ENCODE data around the gene PPP2R3B.

DNA sequence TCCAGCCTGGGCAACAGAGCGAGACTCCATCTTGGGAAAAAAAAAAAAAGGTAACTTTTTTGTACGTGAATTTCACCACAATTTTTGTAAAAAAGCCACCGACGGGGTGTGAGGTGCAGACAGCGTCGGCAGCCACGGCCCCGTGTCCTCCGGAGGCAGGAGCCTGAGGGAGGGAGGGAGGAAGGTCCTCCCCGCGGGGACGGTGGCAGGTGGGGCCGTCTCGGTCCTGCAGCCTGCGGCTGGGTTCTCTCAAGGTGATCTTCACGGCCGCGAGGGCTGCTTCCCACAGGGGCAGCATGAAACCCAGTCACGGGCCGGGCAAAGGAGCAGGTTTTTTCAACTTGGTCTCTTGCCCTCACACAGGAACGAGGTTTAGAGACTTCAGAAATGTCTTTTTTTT is 91.6 kb downstream of the PPP2R3B start:
- TF ChIP-seq, protein P1, sequence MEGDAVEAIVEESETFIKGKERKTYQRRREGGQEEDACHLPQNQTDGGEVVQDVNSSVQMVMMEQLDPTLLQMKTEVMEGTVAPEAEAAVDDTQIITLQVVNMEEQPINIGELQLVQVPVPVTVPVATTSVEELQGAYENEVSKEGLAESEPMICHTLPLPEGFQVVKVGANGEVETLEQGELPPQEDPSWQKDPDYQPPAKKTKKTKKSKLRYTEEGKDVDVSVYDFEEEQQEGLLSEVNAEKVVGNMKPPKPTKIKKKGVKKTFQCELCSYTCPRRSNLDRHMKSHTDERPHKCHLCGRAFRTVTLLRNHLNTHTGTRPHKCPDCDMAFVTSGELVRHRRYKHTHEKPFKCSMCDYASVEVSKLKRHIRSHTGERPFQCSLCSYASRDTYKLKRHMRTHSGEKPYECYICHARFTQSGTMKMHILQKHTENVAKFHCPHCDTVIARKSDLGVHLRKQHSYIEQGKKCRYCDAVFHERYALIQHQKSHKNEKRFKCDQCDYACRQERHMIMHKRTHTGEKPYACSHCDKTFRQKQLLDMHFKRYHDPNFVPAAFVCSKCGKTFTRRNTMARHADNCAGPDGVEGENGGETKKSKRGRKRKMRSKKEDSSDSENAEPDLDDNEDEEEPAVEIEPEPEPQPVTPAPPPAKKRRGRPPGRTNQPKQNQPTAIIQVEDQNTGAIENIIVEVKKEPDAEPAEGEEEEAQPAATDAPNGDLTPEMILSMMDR (IDR thresholded peaks at IDR 0.05), result no peak
- no peak for TF ChIP-seq POLR2A (IDR thresholded peaks at IDR 0.05)

Measured in Peyer's patch (tissue), 4 donors.